Activated naive CD4-positive, alpha-beta T cell treated with anti-CD3 and anti-CD28 coated beads, Interleukin-2, amount 50 U/mL, for 24 hours (primary cell): ENCODE measurements around the gene LRRC4.

Experiments
- H3K27ac Mint-ChIP-seq: one replicate; pipeline ENCODE4 v1.8.0; 2021; ENCODE audit warnings: mild to moderate bottlenecking, mixed read lengths
- H3K27me3 Mint-ChIP-seq: one replicate; pipeline ENCODE4 v1.8.0; 2021; ENCODE audit warnings: mixed read lengths
- H3K36me3 Mint-ChIP-seq: one replicate; pipeline ENCODE4 v1.8.0; 2021; ENCODE audit warnings: mixed read lengths
- H3K4me1 Mint-ChIP-seq: one replicate; pipeline ENCODE4 v1.8.0; 2021; ENCODE audit warnings: mixed read lengths
- H3K4me3 Mint-ChIP-seq: one replicate; pipeline ENCODE4 v1.8.0; 2021; ENCODE audit warnings: mild to moderate bottlenecking, mixed read lengths
- H3K9me3 Mint-ChIP-seq: one replicate; pipeline ENCODE4 v1.8.0; 2021; ENCODE audit warnings: mixed read lengths

LRRC4 gene

GRCh38 chr7:127988751-127989150 is 42.5 kb downstream of the LRRC4 start:
- H3K27me3 Mint-ChIP-seq: no peaks in the 10 kb centered on the region
- H3K4me1 Mint-ChIP-seq: peaks cover 8% of the 10 kb centered on the region
- no peaks in the 10 kb centered on the region for H3K9me3 Mint-ChIP-seq
- H3K27ac Mint-ChIP-seq: no peak overlapping the region
- peaks cover 31% of the 10 kb centered on the region for H3K36me3 Mint-ChIP-seq
- H3K4me3 Mint-ChIP-seq: no peak overlapping the region

- Mint-ChIP-seq H3K4me1 (peaks cover 20% of the 10 kb centered on the region), H3K36me3 (peaks cover 27% of the 10 kb centered on the region), H3K4me3 (no peak overlapping the region), H3K9me3 (no peaks in the 10 kb centered on the region), H3K27me3 (no peaks in the 10 kb centered on the region), H3K27ac (no peak overlapping the region)
Measured at GRCh38 chr7:127986581-127987521, 44.4 kb downstream of the LRRC4 start.

DNA sequence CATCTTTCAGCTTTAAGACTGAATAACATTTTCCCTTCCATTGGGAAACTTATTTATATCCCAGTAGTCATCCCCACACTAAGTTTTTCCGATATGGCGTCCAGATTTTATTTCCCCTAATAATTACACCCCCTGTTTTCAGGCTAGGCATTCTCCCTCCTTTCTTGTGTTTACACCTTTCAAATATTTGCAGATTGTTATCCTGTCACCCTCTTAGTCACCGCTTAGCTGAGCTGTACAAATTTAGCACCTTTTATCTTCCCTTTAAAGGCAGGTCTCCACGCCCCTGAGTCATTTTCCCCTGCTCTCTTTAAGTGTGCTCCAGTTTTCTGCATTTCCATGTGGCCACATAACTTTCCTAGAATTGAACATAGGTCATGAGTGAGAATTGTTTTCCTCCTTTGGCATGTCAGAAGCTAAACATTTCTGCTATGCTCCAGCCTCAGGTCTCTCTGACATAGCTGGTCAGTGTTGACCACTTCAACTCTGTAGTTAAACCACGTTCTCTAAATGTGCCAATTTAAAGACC is 47.4 kb downstream of the LRRC4 start:
- H3K4me1 Mint-ChIP-seq: peaks cover 41% of the 10 kb centered on the region
- H3K36me3 Mint-ChIP-seq: peaks cover 29% of the 10 kb centered on the region
- H3K27me3 Mint-ChIP-seq: no peaks in the 10 kb centered on the region
- no peak overlapping the region for H3K27ac Mint-ChIP-seq
- H3K9me3 Mint-ChIP-seq: no peaks in the 10 kb centered on the region
- no peak overlapping the region for H3K4me3 Mint-ChIP-seq

DNA sequence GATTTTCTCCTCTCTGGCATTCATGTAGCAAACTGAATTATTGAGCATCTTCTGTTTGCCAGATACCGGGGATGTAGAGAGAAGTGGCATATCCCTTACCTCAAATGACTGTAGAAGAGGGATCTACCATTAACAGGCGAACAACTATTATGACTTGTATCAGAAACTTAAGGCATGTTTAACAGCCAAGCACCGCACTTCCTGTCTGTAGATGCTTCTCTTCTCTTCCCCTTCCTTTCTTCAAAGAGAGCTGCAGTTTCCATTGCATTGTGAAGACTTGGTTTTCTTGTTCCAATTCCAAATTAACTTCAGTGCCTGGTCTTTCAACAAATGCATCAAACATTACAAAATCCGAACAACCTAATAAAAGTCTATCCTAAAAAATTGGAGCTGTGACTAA is 49.3 kb downstream of the LRRC4 start:
- Mint-ChIP-seq H3K36me3 (peaks cover 41% of the 10 kb centered on the region), H3K27me3 (no peaks in the 10 kb centered on the region), H3K4me3 (no peak overlapping the region), H3K27ac (no peak overlapping the region), H3K4me1 (peaks cover 41% of the 10 kb centered on the region), H3K9me3 (peaks cover 15% of the 10 kb centered on the region)

- Mint-ChIP-seq H3K4me1 (peaks cover 41% of the 10 kb centered on the region), H3K4me3 (no peak overlapping the region), H3K27me3 (no peaks in the 10 kb centered on the region), H3K27ac (no peak overlapping the region), H3K36me3 (peaks cover 49% of the 10 kb centered on the region), H3K9me3 (peaks cover 15% of the 10 kb centered on the region)
Measured at GRCh38 chr7:127980901-127981300, 50.3 kb downstream of the LRRC4 start.

GRCh38 chr7:127979728-127980126 is 51.5 kb downstream of the LRRC4 start:
- peaks cover 57% of the 10 kb centered on the region for H3K36me3 Mint-ChIP-seq
- H3K9me3 Mint-ChIP-seq: peaks cover 15% of the 10 kb centered on the region
- peaks cover 41% of the 10 kb centered on the region for H3K4me1 Mint-ChIP-seq
- H3K4me3 Mint-ChIP-seq: no peak overlapping the region
- H3K27ac Mint-ChIP-seq: no peak overlapping the region
- no peaks in the 10 kb centered on the region for H3K27me3 Mint-ChIP-seq

DNA sequence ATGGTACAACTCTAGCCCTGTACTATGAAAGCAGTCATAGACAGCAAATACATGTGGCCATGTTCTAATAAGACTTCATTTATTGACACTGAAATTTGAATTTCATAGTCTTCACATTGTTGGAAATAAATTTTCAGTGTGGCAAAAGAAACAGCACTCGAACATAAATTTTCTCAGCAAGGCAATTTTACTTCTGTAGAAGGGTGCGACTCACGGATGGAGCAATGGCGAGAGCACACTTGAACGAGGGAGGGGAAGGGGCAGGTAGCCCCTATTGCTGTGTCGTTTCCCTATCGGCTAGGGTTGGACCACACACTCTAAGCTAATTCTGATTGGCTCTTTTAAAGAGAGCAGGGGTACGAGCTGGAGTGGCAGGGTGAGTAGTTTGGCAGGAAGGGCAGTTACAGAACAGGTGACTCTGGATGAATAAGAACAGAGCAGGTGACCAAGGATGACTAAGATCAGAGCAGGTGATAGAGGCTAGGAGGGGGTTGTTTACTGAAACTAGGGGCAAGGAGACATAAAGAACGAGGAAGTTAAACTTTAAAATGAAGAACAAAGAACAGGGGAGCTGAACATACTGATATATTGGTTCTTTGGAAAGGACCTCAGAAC is 52.0 kb downstream of the LRRC4 start:
- Mint-ChIP-seq H3K27ac (no peak overlapping the region), H3K4me3 (no peak overlapping the region)

GRCh38 chr7:127978421-127978820 is 52.8 kb downstream of the LRRC4 start:
- Mint-ChIP-seq H3K36me3 (peaks cover 58% of the 10 kb centered on the region), H3K9me3 (peaks cover 15% of the 10 kb centered on the region), H3K4me1 (peaks cover 31% of the 10 kb centered on the region), H3K4me3 (no peak overlapping the region), H3K27ac (no peak overlapping the region), H3K27me3 (no peaks in the 10 kb centered on the region)

More for the DNA sequence above, 52.0 kb downstream of the LRRC4 start:
- Mint-ChIP-seq H3K4me1 (peaks cover 37% of the 10 kb centered on the region), H3K9me3 (peaks cover 15% of the 10 kb centered on the region), H3K27me3 (no peaks in the 10 kb centered on the region), H3K36me3 (peaks cover 60% of the 10 kb centered on the region)
